GM19372 (cell line): ENCODE results near the gene SULF2.
"Not testable (repeated sequence)": the region's sequence is repeated elsewhere in the genome, so short reads cannot be mapped to it uniquely, and the experiment has no call there.

Experiments used
- ATAC-seq: cut with Tn5 transposase; IDR thresholded peaks from one replicate; pipeline ENCODE4 v1.9.1; 2021; ENCODE audit warnings: mild to moderate bottlenecking, low read depth, moderate library complexity; ENCODE audit not compliant: unreplicated experiment

SULF2 gene

GRCh38 chr20:47805951-47806350 lies 20.7 kb upstream of the SULF2 start:
- no peak for ATAC-seq

GRCh38 chr20:47804972-47805371 lies 19.7 kb upstream of the SULF2 start:
- ATAC-seq = not testable (repeated sequence)

GRCh38 chr20:47804224-47804825 lies 19.0 kb upstream of the SULF2 start:
- not testable (repeated sequence) for ATAC-seq

GRCh38 chr20:47802975-47803374 lies 17.7 kb upstream of the SULF2 start:
- no peak for ATAC-seq

GRCh38 chr20:47802226-47802920 lies 17.1 kb upstream of the SULF2 start:
- ATAC-seq = no peak

GRCh38 chr20:47801759-47802158 lies 16.5 kb upstream of the SULF2 start:
- ATAC-seq = no peak

- no peak for ATAC-seq
Observed at GRCh38 chr20:47801079-47801478, 15.8 kb upstream of the SULF2 start.

- no peak for ATAC-seq
Observed at GRCh38 chr20:47800623-47801022, 15.3 kb upstream of the SULF2 start.

GRCh38 chr20:47799116-47799715 lies 13.9 kb upstream of the SULF2 start:
- no peak for ATAC-seq

- ATAC-seq = no peak
Observed at GRCh38 chr20:47796971-47797370, 11.7 kb upstream of the SULF2 start.

- ATAC-seq = no peak
Observed at GRCh38 chr20:47795214-47795907, 10.1 kb upstream of the SULF2 start.

- ATAC-seq = not testable (repeated sequence)
Observed at GRCh38 chr20:47794264-47794663, 9.0 kb upstream of the SULF2 start.

GRCh38 chr20:47792021-47792618 lies 6.8 kb upstream of the SULF2 start:
- ATAC-seq = no peak

- ATAC-seq = no peak
Observed at GRCh38 chr20:47791084-47791599, 5.9 kb upstream of the SULF2 start.

GRCh38 chr20:47790580-47790965 lies 5.3 kb upstream of the SULF2 start:
- ATAC-seq = no peak

- no peak for ATAC-seq
Observed at GRCh38 chr20:47789764-47790579, 4.7 kb upstream of the SULF2 start.

GRCh38 chr20:47789081-47789763 lies 3.9 kb upstream of the SULF2 start:
- ATAC-seq = no peak

GRCh38 chr20:47788741-47789080 lies 3.4 kb upstream of the SULF2 start:
- no peak for ATAC-seq

GRCh38 chr20:47786765-47787107 lies 1.5 kb upstream of the SULF2 start:
- no peak for ATAC-seq
